DMS 273 (cell line): ENCODE data around the gene KRTAP12-1.

Experiments
- DNase-seq: peaks from one replicate; lab custom pipeline; 2025; ENCODE audit not compliant: unreplicated experiment; lab: John Stamatoyannopoulos, UW

Gene KRTAP12-1

GRCh38 chr21:44711327-44712202 lies 29.6 kb upstream of the KRTAP12-1 start, which contains the start of gene TSPEAR:
TSPEAR (minus strand) TSS chr21:44711572; CDS start chr21:44711514, 58 bp downstream.
- no peak for DNase-seq

GRCh38 chr21:44710756-44711326 lies 28.9 kb upstream of the KRTAP12-1 start:
- DNase-seq, result no peak

DNA sequence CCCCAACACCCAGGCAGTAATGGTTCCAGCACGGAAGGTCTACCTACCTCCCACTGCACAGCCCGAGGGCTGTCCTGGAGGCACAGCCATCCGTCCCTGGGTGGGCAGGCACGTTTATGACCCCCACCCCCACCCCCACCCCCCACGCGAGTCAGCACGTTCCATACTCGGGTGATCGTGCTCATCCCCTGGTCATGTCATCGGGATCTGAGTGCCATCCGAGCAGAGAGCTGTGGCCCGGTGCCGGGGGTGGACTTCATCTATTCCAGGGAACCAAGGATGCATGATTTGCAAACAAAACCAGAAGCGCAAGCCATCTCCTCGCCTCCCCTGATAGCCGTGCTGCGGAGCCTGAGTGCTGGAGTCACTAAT lies 28.3 kb upstream of the KRTAP12-1 start:
- DNase-seq, result no peak

DNA sequence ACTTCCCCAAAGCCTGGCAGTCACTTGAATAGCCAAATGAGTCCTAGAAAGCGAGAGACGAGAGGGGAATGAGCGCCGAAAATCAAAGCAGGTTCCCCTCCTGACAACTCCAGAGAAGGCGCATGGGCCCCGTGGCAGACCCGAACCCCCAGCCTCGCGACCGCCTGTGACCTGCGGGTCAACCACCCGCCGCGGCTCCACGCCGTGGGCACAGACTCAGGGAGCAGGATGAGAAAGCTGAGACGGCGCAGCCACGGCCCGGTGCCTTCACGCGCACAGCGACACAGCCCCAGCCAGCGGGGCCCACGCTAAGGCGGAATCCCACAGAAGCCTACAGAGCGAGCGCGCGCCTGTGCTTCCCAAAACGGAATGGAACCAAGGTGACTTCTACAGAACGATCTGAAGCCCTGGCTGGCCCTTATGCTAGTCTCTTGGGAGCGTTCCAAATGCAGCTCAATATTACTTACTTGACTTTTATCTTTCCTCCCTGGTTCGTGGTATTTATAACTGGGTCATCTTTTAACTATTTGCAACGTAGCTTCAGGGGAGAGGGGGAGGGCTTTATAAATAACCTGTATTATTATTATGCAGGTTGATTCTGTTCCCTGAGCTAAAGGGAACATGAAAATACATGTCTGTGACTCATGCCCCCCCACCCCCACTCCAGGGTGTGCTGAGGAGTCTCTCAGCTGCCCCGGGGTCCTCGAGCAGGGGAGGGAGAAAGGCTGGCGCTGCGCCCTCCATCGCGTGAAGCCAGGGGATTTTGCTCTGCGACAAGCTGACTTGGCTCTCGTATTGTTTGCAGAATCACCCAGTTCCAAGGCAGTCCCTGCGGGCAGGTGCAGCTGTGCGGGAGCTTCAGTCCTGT lies 27.7 kb upstream of the KRTAP12-1 start:
- DNase-seq, result peak; percentile 51

GRCh38 chr21:44708866-44709425 lies 27.0 kb upstream of the KRTAP12-1 start:
- DNase-seq, result no peak

- DNase-seq, result no peak
Measured at GRCh38 chr21:44708213-44708865, 26.4 kb upstream of the KRTAP12-1 start.

- no peak for DNase-seq
Measured at GRCh38 chr21:44706706-44707581, 25.0 kb upstream of the KRTAP12-1 start.

DNA sequence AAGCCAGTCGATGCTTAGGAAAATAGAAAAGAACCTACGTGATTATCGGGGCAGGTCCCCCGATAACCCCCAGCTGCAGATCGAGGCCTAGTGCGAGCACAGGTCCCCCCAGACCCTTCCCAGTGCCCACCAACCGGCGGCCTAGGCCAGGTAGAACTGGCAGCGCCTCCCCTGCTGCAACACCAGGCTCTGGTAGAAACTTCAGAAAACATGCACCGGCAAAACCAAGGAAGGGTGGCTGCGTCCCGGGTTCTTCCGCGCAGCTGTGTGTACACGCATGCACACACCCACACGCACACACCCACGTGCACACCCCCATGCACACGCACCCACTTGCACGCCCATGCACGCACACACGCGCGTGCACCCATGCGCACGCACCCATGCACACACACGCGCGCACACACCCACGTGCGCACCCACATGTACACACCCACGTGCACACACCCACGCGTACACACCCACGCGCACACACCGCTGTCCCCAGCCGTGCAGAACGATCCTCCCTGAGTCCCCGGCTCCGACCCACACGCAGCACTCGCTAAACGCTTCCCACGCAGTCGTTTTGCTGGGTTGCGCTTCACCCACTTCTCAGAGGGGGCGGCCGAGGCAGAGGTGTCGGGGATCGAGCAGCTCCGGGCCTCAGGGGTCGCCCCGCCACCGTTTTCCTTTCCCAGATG lies 24.2 kb upstream of the KRTAP12-1 start:
- no peak for DNase-seq

DNA sequence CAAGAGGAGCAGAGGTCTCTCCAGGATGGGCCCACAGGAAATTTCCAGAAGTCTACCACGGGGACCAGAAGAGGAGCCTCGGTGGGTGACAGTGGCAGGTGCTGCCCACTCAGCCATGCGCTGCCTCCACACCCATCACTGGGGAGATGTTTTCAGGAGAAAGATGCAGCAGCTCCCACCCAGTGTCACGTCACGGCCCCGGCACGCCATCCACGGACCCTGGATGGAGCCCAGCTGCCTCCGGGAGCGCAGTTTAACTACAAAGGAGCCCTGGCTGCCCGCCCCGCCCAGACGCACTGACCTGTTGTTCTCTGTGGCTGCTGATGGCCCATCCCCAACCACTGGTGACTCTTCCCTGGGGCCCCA lies 22.7 kb upstream of the KRTAP12-1 start:
- DNase-seq, result no peak

DNA sequence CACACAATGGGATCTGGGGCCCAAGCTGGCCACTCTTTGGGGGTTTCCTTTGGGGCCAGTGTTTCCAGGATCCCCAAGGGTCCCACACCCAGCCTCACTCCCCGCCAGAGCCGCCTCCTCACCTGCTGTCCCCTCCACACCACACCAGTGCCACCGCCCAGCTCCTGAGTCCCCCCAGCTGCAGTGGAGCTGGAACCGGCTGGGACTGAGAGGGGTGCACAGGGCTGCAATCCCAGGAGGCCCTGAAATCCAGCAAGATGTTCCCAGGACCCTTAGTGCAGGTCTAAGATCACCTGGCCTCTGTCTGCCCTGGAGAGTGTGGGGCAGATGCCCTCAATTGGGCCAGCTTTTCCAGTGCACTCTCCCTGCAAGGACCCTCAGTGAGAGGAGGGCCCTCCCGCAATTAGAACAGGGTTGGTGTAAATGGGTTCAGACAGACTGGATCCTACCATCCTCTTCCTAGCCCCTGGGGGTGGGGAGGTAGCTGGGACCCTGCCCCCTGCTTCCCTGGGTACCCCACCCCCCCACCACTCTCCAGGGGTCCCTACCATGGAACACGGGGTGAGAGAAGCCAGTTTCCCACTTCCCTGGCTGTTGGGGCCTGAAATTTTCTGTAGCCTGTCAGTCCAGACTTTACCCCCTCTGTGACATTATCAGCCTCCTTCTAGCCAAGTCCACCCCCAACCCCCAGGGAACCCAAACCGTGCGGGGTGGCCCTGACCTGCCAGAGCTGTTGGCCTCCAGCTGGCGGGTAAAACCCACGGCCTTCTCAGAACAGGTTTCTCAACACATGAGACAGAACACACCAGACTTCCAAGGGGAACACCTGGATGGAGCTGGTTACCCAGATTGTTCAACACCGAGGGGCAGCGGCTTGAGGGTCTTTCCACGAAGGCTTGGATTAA lies 22.0 kb upstream of the KRTAP12-1 start:
- DNase-seq, result no peak

- no peak for DNase-seq
Measured at GRCh38 chr21:44702973-44703730, 21.2 kb upstream of the KRTAP12-1 start.

- peak; percentile 76 for DNase-seq
Measured at GRCh38 chr21:44702111-44702972, 20.4 kb upstream of the KRTAP12-1 start.

DNA sequence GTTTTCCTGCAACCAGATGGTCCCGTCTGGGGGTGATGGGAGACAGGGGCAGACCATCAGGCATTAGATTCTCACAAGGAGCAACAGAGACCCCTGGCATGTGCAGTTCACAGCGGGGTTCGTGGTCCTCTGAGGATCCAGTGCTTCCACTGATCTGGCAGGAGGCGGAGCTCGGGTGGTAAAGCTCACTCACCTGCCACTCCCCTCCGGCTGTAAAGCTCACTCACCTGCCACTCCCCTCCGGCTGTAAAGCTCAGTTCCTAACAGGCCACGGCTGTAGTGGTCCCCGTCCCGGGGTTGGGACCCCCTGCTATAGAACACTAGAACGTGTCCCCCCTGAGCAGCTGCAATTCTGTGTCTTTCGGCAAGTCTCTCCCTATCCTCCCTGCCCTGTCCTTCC lies 19.6 kb upstream of the KRTAP12-1 start:
- DNase-seq, result peak; percentile 70

DNA sequence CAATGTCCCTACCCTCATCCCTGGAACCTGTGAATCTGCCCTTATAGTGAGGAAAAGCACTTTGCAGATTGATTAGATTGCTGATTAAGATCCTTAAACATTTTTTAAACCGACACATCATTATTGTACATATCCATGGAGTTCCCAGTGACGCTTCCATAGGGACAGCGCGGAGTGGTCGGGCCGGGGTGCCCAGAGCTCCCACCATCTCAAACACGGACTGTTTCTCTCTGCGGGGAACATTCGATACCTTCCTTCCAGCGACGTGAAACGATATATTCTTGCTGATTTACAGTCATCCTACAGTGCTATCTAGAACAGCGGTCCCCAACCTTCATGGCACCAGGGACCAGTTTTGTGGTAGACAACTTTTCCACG lies 19.0 kb upstream of the KRTAP12-1 start:
- no peak for DNase-seq

DNA sequence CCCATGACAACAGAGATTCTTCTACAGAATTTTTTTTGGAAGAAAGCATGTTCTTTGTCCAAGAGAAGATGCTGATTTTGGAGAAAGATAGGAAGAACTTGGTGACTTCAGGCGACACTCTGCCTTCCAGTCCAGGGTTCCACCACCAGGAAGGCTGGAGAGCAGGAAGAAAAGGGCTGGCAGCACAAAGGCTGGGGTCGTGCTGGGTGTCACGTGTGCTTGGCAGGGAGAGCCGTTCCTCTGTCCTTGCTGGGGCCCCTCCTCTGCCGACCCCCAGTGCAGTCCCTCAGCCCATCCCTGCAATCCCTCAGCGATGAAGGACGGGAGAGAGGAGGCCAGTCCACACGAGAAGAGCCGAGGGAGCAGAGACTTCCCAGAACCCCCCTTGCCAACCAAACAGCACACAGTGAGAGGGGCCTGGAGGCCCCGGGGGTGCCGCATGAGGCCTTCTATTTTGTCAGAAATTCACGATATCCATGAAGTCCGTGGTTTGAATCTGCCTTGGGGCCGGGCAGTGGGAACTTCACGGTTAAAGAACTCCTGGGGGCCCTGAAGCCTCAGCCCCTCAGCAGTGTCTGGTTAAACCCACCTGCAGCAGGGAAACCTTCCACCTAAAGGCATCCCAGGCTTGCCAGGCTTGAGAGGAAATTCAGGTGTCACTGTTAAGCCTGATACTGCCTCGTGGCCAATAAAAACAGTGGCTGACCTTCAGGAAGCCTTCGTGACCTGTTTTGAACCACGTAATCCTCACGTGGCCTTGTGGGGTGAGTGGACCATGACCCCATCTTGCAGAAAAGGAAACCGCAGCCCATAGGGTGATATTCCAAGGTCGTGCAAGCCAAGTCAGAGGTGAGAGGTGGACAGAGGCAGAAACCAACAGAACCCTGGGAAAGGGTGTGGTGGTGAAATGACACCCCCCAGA lies 18.4 kb upstream of the KRTAP12-1 start:
- no peak for DNase-seq
